Naive thymus-derived CD8-positive, alpha-beta T cell (primary cell): ENCODE measurements around the gene INVS. TPM values are rescaled to one million over a fixed set of nuclear protein-coding genes. Genes with fewer than 3 reads are reported as not detected.
"Not testable (repeated sequence)": the region's sequence is repeated elsewhere in the genome, so short reads cannot be mapped to it uniquely, and the experiment has no call there.

ENCODE experiments used
- ATAC-seq, 2 donors: fragments of 150-1000 bp; cut with Tn5 transposase in 1 of 2; sonication (Bioruptor Pico), chemical (Tn5 transposase) in 1 of 2; 1 replicate in 1 of 2; 2 replicates in 1 of 2; pipeline ENCODE4 v1.10.0; 2021; ENCODE audit warnings: mild to moderate bottlenecking in 2 of 2, moderate library complexity in 2 of 2
- POLR2A ChIA-PET: fragments of 350-600 bp; sonication (Branson Sonifier 250); formaldehyde crosslinking; loops from one replicate; lab custom pipeline; 2021; ENCODE audit warnings: antibody characterized with exemption; lab: Charles Lee
- DNase-seq, 10 donors: peaks; one replicate each; pipeline versions ENCODE4 v3.0.0 to v3.0.0-alpha.2; 2020 to 2022
- H3K27ac Mint-ChIP-seq, 10 donors: one replicate each; pipeline ENCODE4 v1.8.0; 2020 to 2022; ENCODE audit warnings: mild to moderate bottlenecking in 10 of 10, mixed read lengths in 10 of 10, moderate library complexity in 4 of 10, inconsistent platforms in 1 of 10
- H3K27me3 Mint-ChIP-seq, 5 donors: one replicate each; pipeline ENCODE4 v1.8.0; 2021 to 2022; ENCODE audit warnings: mixed read lengths in 5 of 5
- H3K36me3 Mint-ChIP-seq, 3 donors: one replicate each; pipeline ENCODE4 v1.8.0; 2020 to 2022; ENCODE audit warnings: mixed read lengths in 3 of 3, mild to moderate bottlenecking in 2 of 3, inconsistent platforms in 1 of 3
- H3K4me1 Mint-ChIP-seq, 4 donors: one replicate each; pipeline ENCODE4 v1.8.0; 2021 to 2022; ENCODE audit warnings: mixed read lengths in 4 of 4
- H3K4me3 Mint-ChIP-seq, 10 donors: one replicate each; pipeline ENCODE4 v1.8.0; 2020 to 2022; ENCODE audit warnings: mild to moderate bottlenecking in 10 of 10, mixed read lengths in 10 of 10, moderate library complexity in 6 of 10, inconsistent platforms in 1 of 10
- H3K9me3 Mint-ChIP-seq, 9 donors: one replicate each; pipeline ENCODE4 v1.8.0; 2020 to 2022; ENCODE audit warnings: mixed read lengths in 9 of 9, mild to moderate bottlenecking in 3 of 9, inconsistent platforms in 1 of 9, moderate library complexity in 1 of 9
- polyA plus RNA-seq, 3 donors: library from polyadenylated mRNA; unstranded; fragments of 300-500 nt; fragmentation: Illumina TruSeq; gene quantifications; one replicate each; pipeline ENCODE4 v1.2.3, GENCODE V29; 2021
- total RNA-seq, 8 experiments: library from RNA in 2 of 8; stranded (reverse) in 2 of 8; gene quantifications; one replicate each; pipeline ENCODE4 v1.2.3 and lab custom pipeline; 2021 to 2026

INVS gene
- total and polyA plus RNA-seq, 5 experiments from 2014 or later, result 5.5 to 22.1 (median 10.5) TPM

GRCh38 chr9:100322954-100323536, 224.0 kb downstream of the INVS start:
- no peaks in the 10 kb centered on the region for H3K27me3 Mint-ChIP-seq
- H3K36me3 Mint-ChIP-seq, result peaks cover 2 to 71% (median 23%) of the 10 kb centered on the region in 3 donors
- H3K27ac Mint-ChIP-seq, result peak overlapping the region in 2 of 10 donors; percentile 27 to 37
- POLR2A ChIA-PET, result no interaction called here
- peaks cover 5 to 24% (median 8%) of the 10 kb centered on the region in 4 donors for H3K4me1 Mint-ChIP-seq
- no peaks in the 10 kb centered on the region for H3K9me3 Mint-ChIP-seq
- DNase-seq (peak in 3 of 10 donors; percentile 1 to 9 (median 4)), ATAC-seq (no peak)
- H3K4me3 Mint-ChIP-seq, result no peak overlapping the region

- no peaks in the 10 kb centered on the region for H3K27me3 Mint-ChIP-seq
- no peak for ATAC-seq
- POLR2A ChIA-PET, result interaction anchor here (0.7 kb wide), 1 partner anchor 102 kb away, joined by 3 read pairs; the partner anchor contains the start of gene MSANTD3
- peak overlapping the region in 1 of 10 donors; percentile 26 for H3K27ac Mint-ChIP-seq
- peaks cover 3 to 23% (median 11%) of the 10 kb centered on the region in 4 donors for H3K4me1 Mint-ChIP-seq
- peaks cover 0 to 74% (median 18%) of the 10 kb centered on the region in 3 donors for H3K36me3 Mint-ChIP-seq
- no peaks in the 10 kb centered on the region for H3K9me3 Mint-ChIP-seq
- DNase-seq, result peak in 3 of 10 donors; percentile 22 to 48 (median 45)
- no peak overlapping the region for H3K4me3 Mint-ChIP-seq
Measured at GRCh38 chr9:100324594-100325200, 225.7 kb downstream of the INVS start.

- peaks cover 10 to 74% (median 19%) of the 10 kb centered on the region in 3 donors for H3K36me3 Mint-ChIP-seq
- POLR2A ChIA-PET, result not testable (repeated sequence)
- peaks cover 19 to 58% (median 33%) of the 10 kb centered on the region in 4 donors for H3K4me1 Mint-ChIP-seq
Measured at GRCh38 chr9:100338736-100339135, 239.7 kb downstream of the INVS start.

GRCh38 chr9:100340224-100340623, 241.2 kb downstream of the INVS start:
- no peak for ATAC-seq
- Mint-ChIP-seq H3K27me3 (no peaks in the 10 kb centered on the region), H3K4me3 (no peak overlapping the region), H3K36me3 (peaks cover 10 to 70% (median 18%) of the 10 kb centered on the region in 3 donors), H3K27ac (no peak overlapping the region), H3K9me3 (no peaks in the 10 kb centered on the region), H3K4me1 (peaks cover 22 to 56% (median 38%) of the 10 kb centered on the region in 4 donors)
- POLR2A ChIA-PET, result no interaction called here
- no peak for DNase-seq

More at GRCh38 chr9:100338736-100339135, 239.7 kb downstream of the INVS start:
- H3K27ac Mint-ChIP-seq, DNase-seq, H3K27me3 Mint-ChIP-seq, ATAC-seq, H3K4me3 Mint-ChIP-seq, H3K9me3 Mint-ChIP-seq: not testable (repeated sequence)

- POLR2A ChIA-PET, result interaction anchor here (1.7 kb wide), 1 partner anchor 11 kb away, joined by 7 read pairs; the partner anchor contains the start of gene TEX10
- peaks cover 22 to 62% (median 47%) of the 10 kb centered on the region in 4 donors for H3K4me1 Mint-ChIP-seq
- H3K36me3 Mint-ChIP-seq, result peaks cover 8 to 78% (median 27%) of the 10 kb centered on the region in 3 donors
- peak overlapping the region in 4 of 10 donors; percentile 10 to 36 (median 22) for H3K27ac Mint-ChIP-seq
- DNase-seq (no peak), ATAC-seq (no peak)
- no peak overlapping the region for H3K4me3 Mint-ChIP-seq
- no peaks in the 10 kb centered on the region for H3K27me3 Mint-ChIP-seq
- H3K9me3 Mint-ChIP-seq, result no peaks in the 10 kb centered on the region
Measured at GRCh38 chr9:100341889-100342288, 242.8 kb downstream of the INVS start.

- peaks cover 0 to 50% (median 15%) of the 10 kb centered on the region in 3 donors for H3K36me3 Mint-ChIP-seq
- no peak for ATAC-seq
- DNase-seq, result no peak
- H3K4me1 Mint-ChIP-seq, result peaks cover 26 to 78% (median 70%) of the 10 kb centered on the region in 4 donors
- no peak overlapping the region for H3K27ac Mint-ChIP-seq
- no peak overlapping the region for H3K4me3 Mint-ChIP-seq
- no peaks in the 10 kb centered on the region for H3K9me3 Mint-ChIP-seq
- POLR2A ChIA-PET, result no interaction called here
- no peaks in the 10 kb centered on the region for H3K27me3 Mint-ChIP-seq
Measured at GRCh38 chr9:100346836-100347235, 247.8 kb downstream of the INVS start.

GRCh38 chr9:100350188-100350587, 251.1 kb downstream of the INVS start:
- H3K27ac Mint-ChIP-seq, result peak overlapping the region in 3 of 10 donors; percentile 22 to 44 (median 23)
- no peak for ATAC-seq
- peaks cover 0 to 12% (median 0%) of the 10 kb centered on the region in 9 donors for H3K9me3 Mint-ChIP-seq
- POLR2A ChIA-PET, result interaction anchor here (1.2 kb wide), 1 partner anchor 24 kb away, joined by 3 read pairs; no protein-coding TSS in a partner anchor
- H3K4me3 Mint-ChIP-seq, result peak overlapping the region; percentile 2 to 89 (median 45)
- no peak for DNase-seq
- H3K36me3 Mint-ChIP-seq, result peaks cover 0 to 27% (median 9%) of the 10 kb centered on the region in 3 donors
- no peaks in the 10 kb centered on the region for H3K27me3 Mint-ChIP-seq
- peaks cover 24 to 90% (median 71%) of the 10 kb centered on the region in 4 donors for H3K4me1 Mint-ChIP-seq

Other genes with a start within 250 kb of the INVS start
- gene STX17, start 192.6 kb upstream of the INVS start, total RNA-seq, result 10 to 100 TPM; 49.8 to 50.3 TPM
- gene STX17, start 192.6 kb upstream of the INVS start, polyA plus RNA-seq, result 10 to 100 TPM; 28.4 to 33.9 (median 33.2) TPM
- gene ERP44, start 243 bp upstream of the INVS start, total RNA-seq, result 10 to 100 TPM; 14.7 to 15.0 TPM
- 10 to 100 TPM; 28.0 to 35.0 (median 31.2) TPM for gene ERP44, start 243 bp upstream of the INVS start, polyA plus RNA-seq